Posterior cingulate gyrus (tissue), 11 donors: Measurements from ENCODE around the gene ADAR.
A peak's percentile ranks its signal among the peaks of the same experiment; 100 is the strongest.

Experiments
- DNase-seq, 10 donors: peaks; one replicate each; pipeline versions ENCODE4 v3.0.0 to v3.0.0-alpha.2; 2020 to 2021; ENCODE audit warnings: mixed read lengths in 3 of 10
- intact Hi-C: fragments of 100-400 bp; cut with DNase I; formaldehyde crosslinking; loops from one replicate; pipeline ENCODE4 v1.15.1; 2023

Gene ADAR

GRCh38 chr1:154589780-154590179 is 18.2 kb downstream of the ADAR start:
- intact Hi-C loops, result no loop called here
- no peak for DNase-seq

GRCh38 chr1:154586641-154587040 is 21.3 kb downstream of the ADAR start:
- intact Hi-C loops, result no loop called here
- peak in 2 of 10 donors; percentile 76 to 87 for DNase-seq

- intact Hi-C loops, result no loop called here
- no peak for DNase-seq
Observed at GRCh38 chr1:154586231-154586630, 21.8 kb downstream of the ADAR start.

GRCh38 chr1:154584267-154584994 is 23.6 kb downstream of the ADAR start:
- intact Hi-C loops, result no loop called here
- DNase-seq, result no peak

GRCh38 chr1:154583773-154584172 is 24.2 kb downstream of the ADAR start:
- intact Hi-C loops, result no loop called here
- DNase-seq, result no peak

- DNase-seq, result no peak
- intact Hi-C loops, result no loop called here
Observed at GRCh38 chr1:154582885-154583284, 25.1 kb downstream of the ADAR start.

- intact Hi-C loops, result no loop called here
- DNase-seq, result no peak
Observed at GRCh38 chr1:154581766-154582165, 26.2 kb downstream of the ADAR start.

- intact Hi-C loops, result no loop called here
- DNase-seq, result no peak
Observed at GRCh38 chr1:154579374-154579773, 28.6 kb downstream of the ADAR start.

GRCh38 chr1:154578058-154578418 is 29.9 kb downstream of the ADAR start:
- intact Hi-C loops, result no loop called here
- DNase-seq, result no peak

- peak in 1 of 10 donors; percentile 59 for DNase-seq
- intact Hi-C loops, result no loop called here
Observed at GRCh38 chr1:154577346-154578057, 30.5 kb downstream of the ADAR start.

- intact Hi-C loops, result no loop called here
- peak in 2 of 10 donors; percentile 67 to 85 for DNase-seq
Observed at GRCh38 chr1:154575951-154576566, 31.9 kb downstream of the ADAR start.

GRCh38 chr1:154575147-154575927 is 32.6 kb downstream of the ADAR start:
- peak in 1 of 10 donors; percentile 63 for DNase-seq
- intact Hi-C loops, result no loop called here

- intact Hi-C loops, result no loop called here
- peak in 9 of 10 donors; percentile 25 to 94 (median 66) for DNase-seq
Observed at GRCh38 chr1:154574716-154575115, 33.3 kb downstream of the ADAR start.

- DNase-seq, result peak in 1 of 10 donors; percentile 82
- intact Hi-C loops, result no loop called here
Observed at GRCh38 chr1:154573168-154573510, 34.8 kb downstream of the ADAR start.

- DNase-seq, result peak in 1 of 10 donors; percentile 82
Observed at GRCh38 chr1:154572468-154573167, 35.4 kb downstream of the ADAR start.

GRCh38 chr1:154571964-154572288 is 36.1 kb downstream of the ADAR start:
- intact Hi-C loops, result no loop called here
- no peak for DNase-seq

More at GRCh38 chr1:154572468-154573167, 35.4 kb downstream of the ADAR start:
- intact Hi-C loops, result no loop called here

- no peak for DNase-seq
- intact Hi-C loops, result no loop called here
Observed at GRCh38 chr1:154571244-154571963, 36.6 kb downstream of the ADAR start.

- DNase-seq, result peak in 2 of 10 donors; percentile 67 to 80
- intact Hi-C loops, result loop anchor here (5.0 kb wide), 1 partner anchor 39 kb away; the partner anchor contains the start of gene ADAR
Observed at GRCh38 chr1:154568157-154568815, 39.7 kb downstream of the ADAR start.
